Uterus (tissue), 2 donors: ENCODE measurements around the gene ZFP36.

ENCODE experiments used
- CTCF ChIP-seq, 4 experiments: fragments of 200-600 bp in 2 of 4; fragments of 450-650 bp in 2 of 4; sonication (generic) in 2 of 4; IDR thresholded peaks; one replicate each; pipeline ENCODE4 v1.5.1; 2016 to 2019; ENCODE audit warnings: antibody characterized with exemption in 4 of 4, mild to moderate bottlenecking in 2 of 4, moderate library complexity in 1 of 4
- POLR2A ChIP-seq, 2 donors: fragments of 450-650 bp; IDR thresholded peaks; one replicate each; pipeline ENCODE4 v1.6.1; 2016; ENCODE audit warnings: antibody characterized with exemption in 2 of 2, mild to moderate bottlenecking in 1 of 2, moderate library complexity in 1 of 2

GRCh38 chr19:39379865-39380396, 26.7 kb upstream of the ZFP36 start:
- TF ChIP-seq CTCF (IDR thresholded peaks at IDR 0.05) (no peak), POLR2A (IDR thresholded peaks at IDR 0.05) (no peak)
